Cerebellar nuclear complex (tissue), 1 donor: Measurements from ENCODE around the gene TRMT2A.
A peak's percentile ranks its signal among the peaks of the same experiment; 100 is the strongest.
"Not testable (repeated sequence)": the region's sequence is repeated elsewhere in the genome, so short reads cannot be mapped to it uniquely, and the experiment has no call there.

Experiments
- DNase-seq, 2 experiments: peaks; one replicate each; lab custom pipeline; 2025; lab: John Stamatoyannopoulos, UW

TRMT2A gene, protein sequence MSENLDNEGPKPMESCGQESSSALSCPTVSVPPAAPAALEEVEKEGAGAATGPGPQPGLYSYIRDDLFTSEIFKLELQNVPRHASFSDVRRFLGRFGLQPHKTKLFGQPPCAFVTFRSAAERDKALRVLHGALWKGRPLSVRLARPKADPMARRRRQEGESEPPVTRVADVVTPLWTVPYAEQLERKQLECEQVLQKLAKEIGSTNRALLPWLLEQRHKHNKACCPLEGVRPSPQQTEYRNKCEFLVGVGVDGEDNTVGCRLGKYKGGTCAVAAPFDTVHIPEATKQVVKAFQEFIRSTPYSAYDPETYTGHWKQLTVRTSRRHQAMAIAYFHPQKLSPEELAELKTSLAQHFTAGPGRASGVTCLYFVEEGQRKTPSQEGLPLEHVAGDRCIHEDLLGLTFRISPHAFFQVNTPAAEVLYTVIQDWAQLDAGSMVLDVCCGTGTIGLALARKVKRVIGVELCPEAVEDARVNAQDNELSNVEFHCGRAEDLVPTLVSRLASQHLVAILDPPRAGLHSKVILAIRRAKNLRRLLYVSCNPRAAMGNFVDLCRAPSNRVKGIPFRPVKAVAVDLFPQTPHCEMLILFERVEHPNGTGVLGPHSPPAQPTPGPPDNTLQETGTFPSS

DNA sequence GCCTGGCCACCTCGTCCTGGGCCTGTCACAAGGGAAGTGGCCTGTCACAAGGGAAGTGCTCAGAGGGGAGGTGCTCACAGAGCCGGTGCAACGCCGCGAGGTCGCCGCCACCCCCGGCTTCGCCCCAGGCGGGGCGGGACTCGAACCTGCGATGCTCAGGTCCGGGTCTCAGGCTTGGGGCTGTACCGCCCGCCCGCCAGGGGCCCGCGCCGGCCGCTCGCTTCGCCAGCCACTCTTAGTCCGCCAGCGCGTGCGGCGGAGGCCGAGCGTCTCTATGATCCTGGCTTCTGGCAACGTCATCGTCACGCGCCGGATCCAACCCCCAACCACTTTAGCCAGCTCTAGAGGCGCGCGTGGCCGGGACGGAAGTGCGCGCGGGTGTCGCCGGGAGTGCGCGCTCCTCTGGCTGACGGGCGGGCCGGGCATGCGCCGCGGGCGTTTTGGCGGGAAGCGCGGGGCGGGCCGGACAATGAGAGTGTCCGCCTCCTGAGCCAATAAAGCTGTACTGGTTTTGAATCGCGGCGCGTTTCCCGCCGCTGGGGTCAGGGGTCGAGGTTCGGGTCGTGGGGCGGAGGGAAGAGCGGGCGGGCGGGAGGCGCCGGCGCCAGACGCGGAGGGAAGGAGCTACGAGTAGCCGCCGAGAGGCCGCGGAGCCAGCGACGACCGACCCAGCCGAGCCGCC, at the start of gene TRMT2A:
Gene TRMT2A (minus strand): TSS at position 276 of the 682 bp plus-strand sequence. CDS start 320 bp downstream, outside the sequence.
- DNase-seq = peak in 1 of 2 experiments; percentile 82

DNA sequence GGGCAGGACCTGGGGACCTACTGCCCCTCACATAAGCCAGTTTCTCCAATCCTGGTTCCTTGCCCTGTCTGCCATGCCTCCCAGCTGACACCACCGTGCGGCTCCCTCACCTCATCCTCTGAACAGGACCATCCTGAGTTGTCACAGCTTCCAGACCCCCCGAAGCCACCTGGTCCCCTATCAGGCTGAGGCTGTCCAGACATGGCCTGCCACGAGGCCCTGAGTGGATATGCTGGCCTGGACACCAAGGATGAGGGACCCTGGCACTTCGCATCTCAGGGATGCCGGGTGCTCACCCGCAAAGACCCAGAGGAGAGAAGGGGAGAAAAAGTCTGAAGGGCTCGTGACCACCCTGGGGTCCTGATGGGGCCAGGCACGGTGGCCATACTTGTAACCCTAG, 49.7 kb upstream of the TRMT2A start:
- no peak for DNase-seq

DNA sequence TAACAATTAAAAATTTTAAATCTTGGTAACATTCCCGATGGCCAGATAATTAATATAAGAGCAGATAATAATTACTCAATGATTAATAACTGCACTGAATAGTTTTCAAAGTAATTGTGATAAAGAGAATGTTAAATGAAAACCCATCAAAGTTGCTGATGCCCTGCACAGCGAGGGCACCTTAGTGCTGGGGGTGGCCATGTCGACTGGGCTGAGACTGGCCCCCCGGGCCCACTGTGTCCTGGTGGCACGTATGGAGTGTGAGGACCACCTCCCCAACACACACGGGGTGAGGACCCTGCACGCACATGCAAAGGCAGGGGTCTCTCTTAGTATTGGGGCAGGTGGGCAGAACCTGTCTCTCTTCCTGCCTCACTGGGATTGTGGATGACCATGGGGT, 48.9 kb upstream of the TRMT2A start:
- DNase-seq = no peak

DNA sequence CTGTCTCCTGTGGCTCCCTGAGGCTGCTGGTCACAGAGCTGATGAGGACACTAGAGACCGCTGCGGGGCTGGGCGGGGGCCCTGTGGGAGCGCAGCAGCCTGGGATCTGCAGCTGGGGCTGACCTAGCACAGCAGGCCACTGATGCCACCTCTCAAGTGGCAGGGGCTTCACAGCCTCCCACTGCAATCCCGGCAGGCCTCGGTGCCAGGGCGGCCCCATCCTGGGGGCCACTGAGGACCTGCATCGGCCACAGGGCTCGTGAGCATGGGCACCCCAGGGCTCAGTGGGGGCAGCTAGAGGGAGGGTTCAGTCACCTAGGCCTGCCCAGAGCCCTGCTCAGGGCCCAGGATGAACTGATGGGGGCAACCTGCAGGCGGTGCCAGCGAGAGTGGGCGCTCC, 48.4 kb upstream of the TRMT2A start:
- DNase-seq = no peak

DNA sequence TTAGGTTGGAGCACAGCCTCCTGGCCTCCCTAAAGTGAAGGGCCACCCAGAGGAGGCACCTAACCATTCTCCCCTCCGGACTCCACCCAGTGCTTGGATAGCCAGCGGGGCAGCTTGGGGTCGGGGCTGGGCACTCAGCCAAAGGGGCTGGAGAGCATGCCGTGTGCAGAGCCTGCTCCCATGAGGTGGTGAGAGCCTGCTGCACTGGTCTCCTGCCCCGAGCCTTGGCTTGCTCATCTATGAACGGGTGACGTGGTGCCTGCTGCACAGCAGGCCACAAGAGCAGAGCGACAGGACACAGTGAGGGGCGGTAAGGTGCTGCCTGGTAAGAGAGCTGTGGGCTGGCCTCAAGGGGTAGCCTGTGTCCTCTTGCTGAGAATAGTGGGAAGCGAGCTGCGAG, 47.8 kb upstream of the TRMT2A start:
- DNase-seq = no peak

DNA sequence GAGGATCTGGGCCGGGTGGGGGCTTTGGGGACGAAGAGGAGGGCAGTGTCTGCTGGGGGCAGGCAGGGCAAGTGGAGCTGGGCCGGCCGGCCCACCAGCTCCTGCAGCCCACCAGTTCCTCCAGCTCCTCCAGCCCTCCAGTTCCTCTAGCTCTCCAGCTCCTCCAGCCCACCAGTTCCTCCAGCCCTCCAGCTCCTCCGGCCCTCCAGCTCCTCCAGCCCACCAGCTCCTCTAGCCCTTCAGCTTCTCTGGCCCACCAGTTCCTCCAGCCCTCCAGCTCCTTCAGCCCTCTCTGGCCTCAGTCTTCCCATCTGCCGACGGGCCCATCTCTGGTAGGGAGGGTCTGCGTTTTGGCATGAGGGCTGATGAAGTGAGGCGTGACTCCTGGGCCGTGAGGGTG, 43.0 kb upstream of the TRMT2A start:
- DNase-seq = no peak

DNA sequence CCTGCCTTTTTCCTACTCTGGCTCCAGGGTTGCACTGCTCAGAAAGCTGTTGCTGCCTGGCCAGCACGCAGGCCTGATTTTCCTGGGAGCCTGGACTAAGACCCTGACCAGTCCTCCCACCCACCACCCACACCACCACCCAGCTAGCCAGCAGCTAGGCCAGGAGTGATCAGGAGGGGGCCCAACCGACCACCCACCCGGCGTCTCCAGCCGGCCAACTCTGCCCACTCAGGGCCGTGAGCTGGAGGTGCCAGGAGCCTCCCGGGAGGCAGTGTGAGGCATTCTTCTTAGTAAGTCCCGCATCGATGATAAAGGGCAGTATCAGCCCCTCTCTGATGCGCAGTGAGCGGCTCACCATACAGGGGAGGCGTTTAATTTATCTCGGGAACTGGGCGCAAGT, 42.5 kb upstream of the TRMT2A start:
- not testable (repeated sequence) for DNase-seq

DNA sequence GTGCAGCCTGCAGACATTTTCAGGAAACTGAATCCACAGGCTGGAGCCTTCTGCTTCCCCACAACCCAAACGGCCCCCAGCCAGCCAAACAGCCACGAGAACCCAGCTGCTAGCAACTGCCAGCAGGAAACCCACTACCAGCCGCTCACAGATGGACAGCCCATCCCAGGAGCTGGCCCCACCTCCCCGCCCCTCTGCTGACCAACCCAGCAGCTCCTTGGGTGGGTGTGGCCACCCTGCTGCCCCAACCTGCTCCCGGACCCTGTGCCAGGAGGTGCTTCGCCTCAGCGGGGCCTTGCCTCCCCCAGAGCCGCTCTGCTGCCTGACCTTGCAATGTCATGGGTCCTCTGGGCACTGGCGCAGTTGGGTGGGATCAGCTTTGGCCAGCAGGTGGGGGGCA, 42.0 kb upstream of the TRMT2A start:
- DNase-seq = no peak

DNA sequence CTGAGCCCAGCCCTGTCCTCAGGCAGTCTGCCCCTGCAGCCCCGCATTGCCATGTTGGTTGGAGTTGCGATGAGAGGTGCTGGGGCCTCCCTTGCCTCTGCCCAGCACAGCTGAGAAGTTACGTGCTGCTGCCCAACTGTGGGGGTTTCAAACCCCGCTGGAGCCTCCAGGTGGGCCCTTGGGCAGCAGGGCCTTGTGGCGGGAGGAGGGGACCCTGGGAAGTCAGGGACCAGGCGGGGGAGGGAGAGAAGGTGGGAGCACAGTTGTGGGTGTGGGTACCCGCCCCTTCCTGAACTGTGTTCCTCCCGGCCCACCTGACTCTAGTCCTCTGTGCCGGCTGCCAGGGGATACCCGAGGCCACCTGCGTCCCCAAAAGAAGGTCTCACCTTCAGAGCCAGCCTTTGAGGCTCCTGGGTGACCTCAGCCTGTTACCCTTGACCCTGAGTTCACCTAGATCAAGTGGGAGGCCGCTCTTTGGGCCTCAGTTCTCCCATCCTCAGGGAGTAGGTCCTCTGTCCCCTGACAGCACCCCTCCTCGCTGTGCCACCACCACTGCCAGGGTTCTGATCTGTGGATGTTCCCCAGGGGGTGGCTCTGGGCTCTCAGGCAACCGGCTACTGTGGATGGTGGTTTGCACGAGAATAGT, 41.5 kb upstream of the TRMT2A start:
- DNase-seq = no peak

DNA sequence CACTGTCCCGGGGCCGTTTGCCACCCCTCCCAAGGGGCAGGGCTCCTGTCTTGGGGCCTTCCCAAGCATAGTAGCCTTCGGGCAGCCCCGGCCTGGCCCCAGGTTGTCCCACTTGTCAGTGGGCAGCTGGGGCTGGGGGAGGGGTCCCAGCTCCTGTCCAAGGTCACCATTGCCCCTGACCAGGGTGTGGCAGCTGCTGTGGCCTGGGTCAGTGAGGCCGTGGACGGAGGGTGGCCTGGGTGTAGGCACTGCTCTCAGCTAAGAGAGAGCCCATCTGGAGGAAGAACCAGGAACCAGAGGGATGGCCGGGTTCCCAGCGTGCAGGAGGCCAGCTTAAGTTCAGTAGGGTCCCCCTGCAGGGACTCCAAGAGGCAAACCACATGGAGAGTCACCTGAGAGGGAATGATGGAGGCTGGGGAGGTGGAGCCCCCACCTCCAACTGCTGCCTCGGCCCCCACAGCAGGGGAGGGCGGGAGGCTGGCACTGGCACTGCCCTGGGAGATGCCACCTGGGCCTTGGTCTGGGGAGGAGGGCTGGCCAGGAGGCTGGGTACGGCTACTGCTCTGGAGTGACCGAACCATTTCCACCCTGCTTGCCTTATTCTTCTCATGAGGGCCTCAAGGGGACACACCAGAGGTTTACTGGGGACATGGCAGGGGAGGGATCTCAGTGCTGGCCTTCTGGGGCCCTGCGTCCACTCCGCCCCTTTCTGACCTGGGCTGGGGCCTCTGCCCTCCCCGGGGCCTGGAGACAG, 40.6 kb upstream of the TRMT2A start:
- no peak for DNase-seq

DNA sequence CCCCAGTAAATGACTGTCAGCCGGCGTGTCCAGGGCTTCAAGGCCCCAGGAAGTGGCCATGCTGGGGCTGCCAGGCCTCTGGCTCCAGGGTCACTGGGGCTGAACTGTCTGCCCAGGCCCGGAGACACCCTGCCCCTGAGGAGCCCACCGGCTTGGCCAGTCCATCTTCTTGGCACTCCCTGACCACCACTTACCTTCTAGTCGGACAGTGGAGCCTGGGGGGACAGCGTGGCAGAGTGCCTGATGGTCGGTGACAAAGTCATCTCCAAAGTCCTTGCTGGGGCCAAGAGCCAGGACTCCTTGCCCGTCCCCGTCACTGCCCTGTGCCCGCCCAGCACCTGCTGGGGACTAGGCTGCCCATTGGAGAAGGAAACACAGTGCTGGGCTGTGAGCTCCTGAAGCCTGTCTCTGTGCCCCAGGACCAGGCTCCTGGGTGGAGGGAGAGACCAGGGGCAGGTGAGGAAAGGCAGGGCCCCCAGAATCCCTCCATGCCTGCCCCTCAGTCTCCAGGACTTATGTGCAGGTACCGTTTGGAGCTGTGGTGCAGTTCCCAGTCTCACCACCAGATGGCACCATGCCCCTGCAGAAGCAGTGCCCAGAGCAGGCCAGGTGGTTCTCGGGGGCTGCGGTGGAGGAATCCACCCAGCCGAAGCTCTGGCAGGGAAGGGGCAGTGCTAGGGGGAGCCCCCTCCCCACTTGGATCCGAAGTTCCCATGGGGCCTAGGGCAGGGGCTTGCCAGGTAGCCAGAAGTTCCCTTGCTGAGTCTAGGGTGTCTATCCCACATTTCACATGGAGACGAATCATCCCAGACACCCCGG, 39.8 kb upstream of the TRMT2A start:
- peak in 1 of 2 experiments; percentile 60 for DNase-seq

DNA sequence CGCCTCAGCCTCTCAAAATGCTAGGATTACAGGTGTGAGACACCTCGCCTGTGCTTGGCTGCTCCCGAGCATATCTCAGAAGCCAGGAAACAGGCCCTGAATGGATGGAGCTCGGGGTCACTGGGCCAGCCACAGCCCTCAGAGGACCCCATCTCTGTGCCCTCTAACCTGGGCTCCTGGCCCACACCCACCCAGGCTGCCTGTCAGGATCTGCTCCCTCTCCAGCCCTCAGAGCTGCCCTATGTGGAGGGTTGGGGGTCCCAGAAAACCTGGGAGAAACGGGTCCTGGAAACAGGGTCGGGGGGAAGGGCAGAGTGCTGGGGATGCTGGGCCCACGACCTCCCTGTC, 39.0 kb upstream of the TRMT2A start:
- DNase-seq = no peak

DNA sequence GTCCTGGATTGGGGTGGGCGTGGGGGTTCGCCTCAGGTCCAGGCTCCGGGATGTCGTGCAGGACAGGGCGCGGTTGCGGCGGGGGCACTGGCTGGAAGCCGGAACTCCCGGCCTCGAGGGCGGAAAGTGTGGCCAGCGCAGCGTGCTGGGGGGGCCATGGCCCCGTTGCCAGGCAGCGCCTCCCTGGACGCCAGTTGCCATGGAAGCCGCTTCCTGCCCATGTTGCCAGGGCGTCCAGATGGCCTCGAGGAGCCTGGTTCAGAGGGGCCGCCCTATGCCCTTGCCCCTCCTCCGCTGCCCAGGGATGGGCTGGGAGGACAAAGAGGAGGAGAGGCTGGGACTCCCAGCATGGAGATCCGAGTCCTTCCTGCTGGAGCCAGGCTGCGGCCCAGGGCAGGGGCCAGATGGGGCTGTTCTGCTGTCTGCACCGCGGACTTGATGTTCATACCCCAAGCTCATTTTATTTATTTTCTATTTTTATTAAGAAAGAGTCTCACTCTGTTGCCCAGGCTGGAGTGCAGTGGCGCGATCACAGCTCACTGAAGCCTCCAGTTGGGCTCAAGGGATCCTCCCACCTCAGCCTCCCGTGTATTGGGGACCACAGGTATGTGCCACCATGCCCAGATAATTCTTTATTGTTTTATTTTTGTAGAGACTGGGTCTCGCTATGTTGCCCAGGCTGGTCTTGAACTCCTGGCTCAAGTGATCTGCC, 38.5 kb upstream of the TRMT2A start:
- peak in 1 of 2 experiments; percentile 51 for DNase-seq

DNA sequence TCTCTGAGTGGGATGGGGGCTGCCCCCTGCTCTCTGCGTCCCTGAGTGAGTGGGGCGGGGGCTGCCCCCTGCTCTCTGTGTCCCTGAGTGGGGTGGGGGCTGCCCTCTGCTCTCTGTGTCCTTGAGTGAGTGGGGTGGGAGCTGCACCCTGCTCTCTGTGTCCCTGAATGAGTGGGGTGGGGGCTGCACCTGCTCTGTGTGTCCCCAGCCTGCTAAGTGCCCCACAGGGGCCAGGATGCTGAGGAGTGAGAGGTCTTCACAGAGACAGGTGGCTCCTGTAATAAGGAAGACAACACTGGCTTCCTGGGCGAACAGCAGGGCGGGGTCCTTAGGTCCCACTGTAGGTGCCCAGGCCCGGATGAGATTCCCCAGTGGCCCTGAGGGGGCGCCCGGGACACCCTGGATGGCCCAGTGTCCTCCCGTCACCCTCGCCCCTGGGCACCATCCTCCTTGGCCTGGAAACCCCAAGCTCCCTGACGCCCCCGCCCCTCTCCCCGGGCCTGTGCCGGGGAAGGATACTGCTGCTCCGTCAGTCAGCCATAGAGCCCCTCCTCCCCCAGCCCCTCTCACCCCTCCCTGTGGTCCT, 37.7 kb upstream of the TRMT2A start:
- no peak for DNase-seq

DNA sequence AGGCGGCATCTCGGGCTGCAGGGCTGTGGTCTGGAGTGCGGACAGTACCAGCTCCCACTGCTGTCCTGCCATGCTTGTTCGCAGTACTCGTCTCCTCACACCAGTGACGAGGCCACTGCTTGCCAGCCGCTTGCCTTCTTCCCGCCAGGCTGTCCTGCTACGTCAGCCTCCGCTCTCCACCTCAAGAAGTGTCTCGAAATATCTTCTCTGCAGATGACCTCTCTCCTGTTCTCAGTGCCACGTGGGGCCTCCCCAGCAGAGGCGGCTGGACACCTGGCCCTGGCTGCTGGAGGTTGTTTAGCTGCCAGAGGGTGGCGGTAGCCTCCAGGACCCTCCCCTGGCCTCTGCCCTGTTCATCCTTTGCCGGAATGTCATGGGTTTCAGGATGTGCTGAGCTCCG, 36.9 kb upstream of the TRMT2A start:
- DNase-seq = no peak

DNA sequence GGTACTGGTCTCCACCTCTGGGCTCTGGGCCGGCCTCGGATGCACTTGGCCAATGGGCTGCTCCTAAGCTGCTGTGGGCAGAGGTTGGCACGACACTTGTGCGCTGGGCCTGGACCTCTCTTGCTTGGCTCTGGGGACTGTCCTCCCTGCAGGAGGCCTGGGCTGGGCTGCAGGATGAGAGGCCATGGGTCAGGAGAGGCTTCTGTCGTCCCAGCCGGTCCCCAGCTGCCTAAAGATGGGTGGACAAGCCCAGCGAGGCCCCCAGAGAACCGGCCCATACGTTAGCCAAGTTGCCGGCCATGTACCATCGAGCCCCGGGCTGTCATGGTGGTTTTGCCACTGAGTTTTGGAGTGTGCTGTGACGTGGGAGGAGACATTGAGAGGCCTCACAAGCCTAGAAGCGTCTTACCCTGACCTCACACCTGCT, 35.5 kb upstream of the TRMT2A start:
- DNase-seq = no peak

DNA sequence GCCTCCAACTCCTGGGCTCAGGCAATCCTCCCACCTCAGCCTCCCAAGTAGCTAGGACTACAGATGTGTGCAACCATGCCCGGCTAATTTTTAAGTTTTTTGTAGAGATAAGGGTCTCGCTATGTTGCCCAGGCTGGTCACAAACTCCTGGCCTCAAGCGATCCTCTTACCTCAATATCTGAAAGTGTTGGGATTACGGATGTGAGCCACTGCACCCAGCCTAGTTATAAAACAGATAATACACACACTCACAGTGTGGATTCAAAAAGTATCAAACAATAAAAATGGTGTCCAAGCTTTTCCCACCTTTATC, 34.2 kb upstream of the TRMT2A start:
- DNase-seq = no peak

DNA sequence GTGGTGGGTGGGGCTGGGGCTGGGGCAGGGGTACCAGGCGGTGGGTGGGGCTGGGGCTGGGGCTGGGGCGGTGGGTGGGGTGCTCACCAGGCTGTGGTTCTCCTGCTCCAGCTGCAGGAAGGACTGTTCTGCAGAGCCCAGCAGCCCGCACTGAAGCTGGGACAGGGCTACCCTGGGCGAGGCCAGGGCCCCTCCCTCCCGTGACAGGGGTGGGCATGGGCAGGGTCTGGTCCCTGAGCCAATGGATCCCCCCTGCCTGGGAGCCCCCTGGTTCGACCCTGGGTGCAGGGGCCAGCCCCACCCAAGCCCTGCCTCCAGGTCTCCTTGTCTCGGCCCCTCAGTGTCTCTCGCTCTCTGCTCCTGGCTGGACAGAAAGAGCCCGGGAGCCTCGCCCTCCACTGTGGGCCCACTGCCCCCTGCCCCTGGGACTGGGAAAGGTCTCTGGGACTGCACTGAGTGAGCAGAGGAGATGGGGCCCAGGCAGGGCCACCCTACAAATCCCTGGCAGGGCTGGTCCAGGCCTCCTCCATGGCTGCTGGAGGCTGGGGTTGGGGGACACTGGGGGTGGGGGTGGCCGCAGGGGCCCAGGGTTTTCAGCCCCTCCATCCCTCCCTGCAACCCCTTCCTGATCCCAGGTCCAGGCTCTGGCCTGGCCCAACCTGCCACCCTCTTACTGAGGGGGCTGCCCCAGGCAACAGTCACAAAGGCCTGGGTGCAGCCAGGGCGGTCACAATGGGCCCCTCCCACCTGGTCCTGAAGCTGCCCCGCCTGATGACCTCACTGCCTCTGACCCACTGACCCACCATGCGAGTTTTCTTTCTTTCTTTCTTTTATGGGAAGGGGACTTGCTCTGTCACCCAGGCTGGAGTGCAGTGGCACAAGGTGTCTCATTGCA, 33.6 kb upstream of the TRMT2A start, which contains the start of gene CCDC188:
Gene CCDC188 (minus strand): TSS at position 675 of the 895 bp plus-strand sequence. CDS start 69 bp downstream, at position 606.
- DNase-seq = no peak
